BE2C (cell line): ENCODE results near the gene TP63.

ENCODE experiments used
- DNase-seq: peaks from one replicate; pipeline ENCODE4 v3.0.0-alpha.2; 2020
- H3K27me3 ChIP-seq: fragments of 250-450 bp; sonication (Bioruptor Pico); 2 replicates; pipeline ENCODE4 v1.5.1; 2020; ENCODE audit warnings: mild to moderate bottlenecking
- H3K36me3 ChIP-seq: fragments of 250-450 bp; sonication (Bioruptor Pico); 2 replicates; pipeline ENCODE4 v1.5.1; 2020; ENCODE audit warnings: mild to moderate bottlenecking
- H3K4me1 ChIP-seq: fragments of 250-450 bp; sonication (Bioruptor Pico); 2 replicates; pipeline ENCODE4 v1.5.1; 2020
- H3K4me3 ChIP-seq: 2 replicates; pipeline ENCODE4 v1.5.1; 2011; ENCODE audit warnings: low read depth, low read length
- H3K9me3 ChIP-seq: fragments of 250-450 bp; sonication (Bioruptor Pico); 2 replicates; pipeline ENCODE4 v1.5.1; 2020
- CTCF ChIP-seq: IDR thresholded peaks from 2 replicates; pipeline ENCODE4 v1.5.1; 2012; ENCODE audit warnings: mild to moderate bottlenecking, low read depth, low read length

Gene TP63

GRCh38 chr3:189936201-189936945 lies 305.2 kb downstream of the TP63 start:
- no peak for TF ChIP-seq CTCF
- DNase-seq: no peak
- Histone ChIP-seq H3K27me3 (no peaks in the 10 kb centered on the region), H3K4me3 (no peak overlapping the region), H3K36me3 (no peaks in the 10 kb centered on the region), H3K9me3 (no peaks in the 10 kb centered on the region), H3K4me1 (no peaks in the 10 kb centered on the region)

GRCh38 chr3:189937302-189938127 lies 306.3 kb downstream of the TP63 start:
- TF ChIP-seq CTCF: no peak
- Histone ChIP-seq H3K4me3 (no peak overlapping the region), H3K36me3 (no peaks in the 10 kb centered on the region), H3K27me3 (no peaks in the 10 kb centered on the region), H3K9me3 (no peaks in the 10 kb centered on the region), H3K4me1 (no peaks in the 10 kb centered on the region)
- DNase-seq: no peak

GRCh38 chr3:189941125-189941524 lies 309.9 kb downstream of the TP63 start:
- TF ChIP-seq CTCF: no peak
- no peak overlapping the region for H3K4me3 ChIP-seq
- H3K4me1 ChIP-seq: no peaks in the 10 kb centered on the region
- no peaks in the 10 kb centered on the region for H3K9me3 ChIP-seq
- H3K27me3 ChIP-seq: no peaks in the 10 kb centered on the region
- no peak for DNase-seq
- H3K36me3 ChIP-seq: no peaks in the 10 kb centered on the region

- no peaks in the 10 kb centered on the region for H3K9me3 ChIP-seq
- no peak for DNase-seq
- TF ChIP-seq CTCF: no peak
- H3K4me3 ChIP-seq: no peak overlapping the region
- H3K27me3 ChIP-seq: no peaks in the 10 kb centered on the region
- no peaks in the 10 kb centered on the region for H3K36me3 ChIP-seq
- H3K4me1 ChIP-seq: no peaks in the 10 kb centered on the region
Measured at GRCh38 chr3:189941679-189942078, 310.5 kb downstream of the TP63 start.

GRCh38 chr3:189942948-189943347 lies 311.8 kb downstream of the TP63 start:
- TF ChIP-seq CTCF: no peak
- Histone ChIP-seq H3K27me3 (no peaks in the 10 kb centered on the region), H3K4me1 (no peaks in the 10 kb centered on the region), H3K4me3 (no peak overlapping the region), H3K36me3 (no peaks in the 10 kb centered on the region), H3K9me3 (no peaks in the 10 kb centered on the region)
- no peak for DNase-seq
